ENCODE data around the gene KCNJ2. TPM values are rescaled to one million over a fixed set of nuclear protein-coding genes. Genes with fewer than 3 reads are reported as not detected.

The KCNJ2 gene
- total RNA-seq, 1 experiment from 2014 or later = 0.15 TPM

- peak overlapping the region; percentile 82 to 90 for H3K4me3 Mint-ChIP-seq
- Histone ChIP-seq H3K18ac (ENCODE audit: insufficient read length, low read depth, low read length) (no peak overlapping the region), H2BK12ac (ENCODE audit: insufficient read length, low read depth, low read length) (no peak overlapping the region), H2BK15ac (ENCODE audit: low read depth, low read length) (no peak overlapping the region), H3K56ac (ENCODE audit: insufficient read length, low read depth, low read length) (no peak overlapping the region), H3K23me2 (ENCODE audit: insufficient read length, low read depth, low read length, poor library complexity, severe bottlenecking) (peaks cover 17% of the 10 kb centered on the region), H3K9me3 (ENCODE audit: control insufficient read depth, low read depth, low read length) (no peaks in the 10 kb centered on the region), H4K8ac (replicated peaks; ENCODE audit: insufficient read length, low read depth, low read length) (no peak overlapping the region), H4K5ac (ENCODE audit: insufficient read length, low read depth, low read length) (no peak overlapping the region), H3T11ph (ENCODE audit: low read length) (no peak overlapping the region), H3K27me3 (ENCODE audit: insufficient read depth, low read length) (peaks cover 5% of the 10 kb centered on the region; the same call in 1 of the 2 replicates), H3K79me1 (ENCODE audit: insufficient read depth, low read depth, low read length, poor library complexity, severe bottlenecking) (no peaks in the 10 kb centered on the region), H4K20me1 (ENCODE audit: control insufficient read depth, insufficient read depth, insufficient read length) (no peaks in the 10 kb centered on the region), H3K9ac (ENCODE audit: extremely low read depth, insufficient read length, low read length) (no peak overlapping the region), H3K23ac (ENCODE audit: insufficient read length, low read depth, low read length) (no peak overlapping the region), H3K4ac (ENCODE audit: low read depth, low read length) (no peak overlapping the region), H3K4me1 (ENCODE audit: insufficient read depth, low read length) (no peaks in the 10 kb centered on the region; the same call in 1 of the 2 replicates), H3K14ac (ENCODE audit: insufficient read depth, low read length) (no peak overlapping the region), H2AK5ac (ENCODE audit: insufficient read length, low read length) (no peak overlapping the region), H4K91ac (ENCODE audit: insufficient read length, low read depth, low read length) (no peak overlapping the region), H3K27ac (ENCODE audit: insufficient read length, low read depth, low read length) (no peak overlapping the region), H3K79me2 (ENCODE audit: insufficient read depth, low read length) (no peaks in the 10 kb centered on the region), H2BK120ac (ENCODE audit: low read depth, low read length, poor library complexity, severe bottlenecking) (no peak overlapping the region), H2AFZ (ENCODE audit: low read length) (no peak overlapping the region), H2BK5ac (ENCODE audit: insufficient read length, low read length) (no peak overlapping the region), H3K4me2 (ENCODE audit: insufficient read depth, insufficient read length, low read length) (peak overlapping the region; percentile 91), H2BK20ac (ENCODE audit: low read depth, low read length, poor library complexity, severe bottlenecking) (no peak overlapping the region)
- H3K27ac Mint-ChIP-seq = no peak overlapping the region
- peaks cover 46% of the 10 kb centered on the region for H3K27me3 Mint-ChIP-seq (ENCODE audit: low read depth)
- no CpG with 5 or more reads among the region's 24 CpGs for WGBS (ENCODE audit: extremely low coverage, insufficient read length, low lambda C conversion rate)
- TF ChIP-seq CTCF (conservative IDR thresholded peaks at IDR 0.05) = no peak
- no peak for DNase-seq
- H3K4me1 Mint-ChIP-seq = peaks cover 15 to 17% of the 10 kb centered on the region in 2 experiments
- no peaks in the 10 kb centered on the region for H3K36me3 Mint-ChIP-seq (ENCODE audit: insufficient read depth in 1 of 3, low read depth in 3 of 3)
- H3K9me3 Mint-ChIP-seq = no peaks in the 10 kb centered on the region
Measured at GRCh38 chr17:70169709-70170597, 621 bp downstream of the KCNJ2 start.

All from H9 (cell line).